GM21717 (cell line): Measurements from ENCODE around the gene TGFB2.

Experiments used
- ATAC-seq: cut with Tn5 transposase; IDR thresholded peaks from one replicate; pipeline ENCODE4 v1.9.1; 2021; ENCODE audit warnings: mild to moderate bottlenecking, moderate library complexity; ENCODE audit not compliant: unreplicated experiment

Gene TGFB2

DNA sequence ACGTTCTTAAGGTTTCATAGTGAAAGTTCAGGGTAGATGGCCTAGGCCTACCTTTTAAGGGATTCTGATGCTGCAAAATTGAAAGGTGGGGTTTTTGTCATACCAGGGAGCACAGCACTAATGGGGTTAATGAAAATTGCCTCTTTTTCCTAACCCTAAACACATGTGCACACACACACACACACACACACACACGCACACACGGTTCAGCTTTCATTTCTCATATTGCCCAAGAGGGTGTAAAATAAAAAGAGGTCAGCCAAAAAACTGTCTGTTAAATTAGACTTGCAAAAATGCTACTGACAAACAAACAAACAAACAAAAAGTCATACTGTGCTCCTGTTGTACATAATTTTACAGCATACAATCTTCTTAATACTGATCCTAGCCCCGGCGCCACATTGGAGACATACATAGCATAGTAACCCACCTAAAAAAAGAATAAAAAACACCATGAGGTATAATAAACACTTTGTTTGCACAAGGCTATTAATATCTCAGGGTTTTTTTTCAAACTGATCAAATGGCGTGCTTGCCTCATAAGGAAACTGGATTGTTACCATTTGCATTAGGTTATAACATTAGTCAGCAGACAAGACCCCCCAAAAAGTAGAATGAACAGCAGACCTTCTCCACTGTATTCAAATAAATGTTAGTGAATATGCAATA is 69.1 kb downstream of the TGFB2 start:
- no peak for ATAC-seq

DNA sequence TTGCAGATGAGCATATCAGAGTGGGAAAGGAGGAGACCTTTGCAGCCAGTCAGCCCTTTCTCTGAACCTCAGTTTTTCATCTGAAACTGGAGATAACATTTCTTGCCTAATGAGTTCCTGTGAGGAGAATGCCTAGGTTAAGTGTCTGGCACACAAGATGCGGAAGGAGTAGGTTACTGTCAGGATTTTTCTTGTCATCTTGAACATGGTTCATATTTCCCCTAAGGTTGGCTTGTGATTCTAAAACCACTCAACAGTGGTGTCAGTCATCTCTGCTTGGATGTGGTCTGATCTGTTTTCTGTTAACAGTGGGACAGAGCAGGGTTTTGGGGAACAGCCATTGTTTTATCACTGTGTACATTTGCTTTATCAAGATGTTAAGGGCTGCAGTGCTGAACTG is 70.6 kb downstream of the TGFB2 start:
- no peak for ATAC-seq

DNA sequence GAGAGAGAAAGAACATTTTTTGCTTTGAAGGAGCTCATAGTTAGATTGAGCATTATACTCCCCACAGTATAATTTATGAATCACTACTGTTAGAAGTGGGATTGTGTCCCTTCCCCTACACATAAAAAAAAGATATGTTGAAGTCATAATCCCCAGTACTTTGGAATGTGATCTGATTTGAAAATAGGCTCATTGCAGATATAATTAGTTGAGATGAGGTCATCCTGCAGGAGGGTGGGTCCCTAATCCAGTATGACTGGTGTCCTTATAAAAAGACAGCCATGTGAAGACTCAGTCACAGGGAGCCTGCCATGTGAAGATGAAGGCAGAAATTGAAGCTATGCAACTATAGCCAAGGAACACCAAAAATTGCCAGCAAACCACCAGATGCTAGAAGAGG is 76.4 kb downstream of the TGFB2 start:
- no peak for ATAC-seq

DNA sequence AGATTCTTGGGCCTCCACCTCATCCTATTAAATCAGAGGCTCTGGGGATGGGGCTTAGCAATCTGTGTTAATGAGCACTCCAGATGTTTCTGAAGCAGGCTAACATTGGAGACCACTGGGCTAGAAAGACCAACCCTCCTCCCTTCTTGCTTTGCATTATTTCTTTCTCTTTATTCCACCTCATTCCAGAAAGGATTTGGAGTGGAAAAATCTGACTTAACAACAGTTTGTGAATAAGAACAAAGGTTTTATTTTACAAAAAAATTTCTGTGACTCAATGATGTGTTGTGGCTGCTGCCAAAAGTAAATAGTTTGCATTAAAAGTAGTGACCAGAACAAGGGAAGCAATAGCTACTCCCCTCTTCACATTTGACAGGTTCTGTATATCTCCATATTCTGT is 79.4 kb downstream of the TGFB2 start:
- no peak for ATAC-seq

DNA sequence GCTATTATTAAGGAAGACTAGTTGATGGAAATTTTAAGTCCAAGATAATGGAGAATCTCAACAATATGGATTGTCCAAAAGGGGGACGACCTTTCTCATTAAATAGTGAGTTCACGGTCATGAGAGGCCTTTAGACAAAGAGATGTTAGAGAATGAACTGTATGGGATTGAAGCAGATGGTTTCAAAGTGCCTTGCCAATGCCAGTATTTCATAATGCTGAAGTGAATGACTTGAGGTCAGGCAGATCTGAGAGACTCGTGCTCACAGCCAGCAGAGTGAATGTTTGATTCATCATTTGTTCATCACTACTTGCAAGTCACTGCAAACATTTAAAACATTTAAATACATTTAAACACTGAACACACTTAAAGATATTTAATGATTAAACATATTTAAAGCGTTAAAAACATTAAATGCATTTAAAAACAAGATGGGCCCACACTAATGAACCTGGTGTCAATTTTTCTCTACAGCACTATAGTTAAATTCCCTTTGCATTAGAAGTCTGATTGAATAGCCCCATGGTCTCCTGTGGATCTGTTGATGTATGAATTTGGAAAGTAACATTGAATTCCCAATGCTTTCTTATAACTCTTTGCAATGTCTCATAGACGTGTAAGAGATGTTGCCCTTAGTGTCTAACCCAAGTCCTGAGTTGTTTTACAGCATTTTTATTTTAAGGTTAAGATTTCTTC is 80.7 kb downstream of the TGFB2 start:
- no peak for ATAC-seq

DNA sequence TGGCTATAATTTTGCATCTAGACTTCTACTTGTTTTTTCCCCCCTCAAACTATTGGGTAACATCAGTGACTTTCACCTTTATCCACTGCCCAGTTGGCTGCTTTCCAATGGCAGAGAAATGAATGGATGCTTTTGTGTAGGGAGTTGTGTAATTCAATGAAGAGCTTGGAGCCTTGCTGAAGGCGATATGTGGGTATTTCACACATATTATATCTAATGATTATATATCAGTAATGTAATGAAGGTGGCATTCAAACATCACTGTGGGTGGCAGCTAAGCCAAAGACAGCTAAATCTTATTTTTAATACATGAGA is 81.2 kb downstream of the TGFB2 start:
- no peak for ATAC-seq

DNA sequence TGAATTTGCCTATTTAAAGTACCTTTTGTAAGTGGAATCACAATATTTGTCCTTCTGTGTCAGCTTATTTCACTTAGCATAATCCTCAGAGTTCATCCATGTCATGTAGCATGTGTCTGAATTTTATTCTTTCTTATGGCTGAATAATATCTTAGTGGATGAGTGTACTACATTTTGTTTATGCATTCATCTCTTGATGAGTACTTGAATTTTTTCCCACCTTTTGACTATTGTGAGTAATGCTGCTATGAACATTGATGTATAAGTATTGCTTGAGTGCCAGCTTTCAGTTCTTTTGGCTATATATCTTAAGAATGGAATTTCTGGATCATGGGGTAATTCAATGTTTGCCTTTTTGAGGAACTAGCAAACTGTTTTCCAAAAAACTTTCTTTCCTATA is 84.2 kb downstream of the TGFB2 start:
- ATAC-seq: no peak

DNA sequence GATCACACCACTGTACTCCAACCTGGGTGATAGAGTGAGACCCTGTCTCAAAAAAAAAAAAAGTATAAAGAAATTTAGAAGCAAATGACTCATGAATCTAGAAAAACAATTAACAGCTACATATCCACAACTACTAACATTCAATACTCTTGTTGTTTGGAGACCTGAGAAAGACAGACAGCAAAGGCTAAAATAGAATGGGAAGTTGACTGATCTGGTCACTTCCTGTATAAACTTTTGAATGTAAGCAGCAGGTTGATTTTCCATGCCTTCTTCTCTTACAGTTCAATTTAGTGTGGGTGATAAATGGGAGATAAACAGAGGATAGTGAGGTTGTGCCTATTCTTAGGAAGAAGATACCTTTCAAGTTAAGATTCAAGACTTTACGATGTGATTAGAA is 85.2 kb downstream of the TGFB2 start:
- no peak for ATAC-seq

DNA sequence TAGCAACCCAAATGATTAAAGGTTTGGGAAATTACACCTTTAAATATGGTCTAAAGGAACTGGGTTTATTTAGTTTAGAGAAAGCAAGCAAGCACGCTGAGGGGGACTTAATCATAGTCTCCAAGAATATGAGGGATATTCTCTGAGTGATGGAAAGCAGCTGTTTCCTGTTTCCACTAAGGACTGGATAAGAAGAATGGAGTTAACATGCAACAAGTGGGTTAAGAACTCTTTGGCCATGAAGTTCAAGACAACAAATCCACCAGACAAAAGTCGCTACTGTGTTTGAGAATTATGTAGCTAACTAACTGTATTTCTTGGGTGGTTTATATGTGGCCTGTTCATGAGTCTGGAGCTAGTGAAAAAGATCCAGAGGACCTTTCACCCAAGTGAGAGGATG is 85.7 kb downstream of the TGFB2 start:
- ATAC-seq: no peak

DNA sequence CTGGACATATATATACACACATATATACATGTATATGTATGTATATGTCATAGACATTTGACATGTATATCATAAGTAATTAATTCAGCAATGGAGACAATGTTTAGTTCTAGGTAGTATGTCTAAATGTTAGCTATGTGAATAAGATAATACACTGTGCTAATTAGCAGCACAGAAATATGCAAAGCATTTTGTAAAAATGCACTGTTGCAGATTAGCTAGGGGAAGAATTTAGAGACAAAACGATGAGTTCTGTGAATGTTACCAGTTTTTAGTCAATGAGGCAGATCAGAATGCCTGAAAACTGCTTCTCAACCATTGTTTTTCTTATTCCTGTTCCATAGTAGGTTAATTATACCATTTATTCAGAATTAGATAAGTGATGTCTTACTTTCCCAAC is 86.3 kb downstream of the TGFB2 start:
- ATAC-seq: no peak

DNA sequence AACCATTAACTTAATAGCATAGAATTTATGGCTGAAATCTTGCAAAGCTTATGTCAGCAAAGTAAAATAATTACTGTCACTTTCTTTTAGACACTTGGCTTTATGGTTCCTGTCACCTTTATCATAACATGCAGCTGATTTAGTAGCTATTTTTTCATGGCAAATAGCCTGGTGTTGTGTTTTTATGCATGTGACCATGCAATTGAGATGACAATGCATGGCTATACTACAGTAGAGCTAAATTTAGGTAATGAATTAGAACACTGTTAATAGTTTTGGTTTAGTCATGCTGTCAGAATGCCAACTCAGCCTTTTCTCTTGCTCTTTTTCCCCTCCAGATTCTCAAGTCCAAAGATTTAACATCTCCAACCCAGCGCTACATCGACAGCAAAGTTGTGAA is 88.6 kb downstream of the TGFB2 start:
- no peak for ATAC-seq

DNA sequence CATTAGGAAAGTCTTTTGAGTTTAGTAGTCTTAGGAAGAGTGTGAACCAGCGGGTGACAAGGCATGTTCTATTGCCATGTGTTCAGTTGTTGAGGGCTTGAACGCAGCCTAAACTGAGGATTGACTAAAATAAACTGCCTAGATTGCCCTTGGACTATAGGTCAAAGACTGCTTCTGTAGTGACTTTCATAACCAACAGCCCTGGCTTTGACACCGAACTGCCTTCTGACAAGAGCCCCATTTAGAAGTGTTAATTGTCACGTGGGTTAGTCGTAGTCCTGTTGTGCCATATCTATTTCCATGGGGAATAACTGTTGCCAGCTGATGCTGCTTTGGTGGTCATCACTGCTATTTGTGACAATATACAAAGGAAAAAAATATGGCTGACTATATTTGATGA is 90.4 kb downstream of the TGFB2 start:
- ATAC-seq: no peak

DNA sequence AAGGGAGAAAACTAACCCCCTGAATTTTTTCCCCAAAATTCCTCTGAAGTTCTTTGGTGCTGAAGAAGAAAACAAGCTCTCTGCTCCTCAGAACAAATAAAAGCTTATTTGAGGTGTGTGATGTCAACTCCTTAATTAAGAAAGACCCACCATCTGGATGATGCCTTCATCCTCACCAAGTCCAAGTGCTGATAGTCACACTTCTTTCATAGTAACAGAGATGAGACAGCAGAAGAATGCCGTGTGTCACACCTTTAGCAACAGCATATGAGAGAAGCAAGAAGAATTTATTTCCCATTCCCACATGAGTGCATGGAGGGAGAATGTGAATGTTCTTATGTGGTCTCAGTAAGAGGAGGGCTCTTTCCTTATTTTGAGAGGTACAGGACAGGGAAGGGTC is 91.2 kb downstream of the TGFB2 start:
- ATAC-seq: no peak

DNA sequence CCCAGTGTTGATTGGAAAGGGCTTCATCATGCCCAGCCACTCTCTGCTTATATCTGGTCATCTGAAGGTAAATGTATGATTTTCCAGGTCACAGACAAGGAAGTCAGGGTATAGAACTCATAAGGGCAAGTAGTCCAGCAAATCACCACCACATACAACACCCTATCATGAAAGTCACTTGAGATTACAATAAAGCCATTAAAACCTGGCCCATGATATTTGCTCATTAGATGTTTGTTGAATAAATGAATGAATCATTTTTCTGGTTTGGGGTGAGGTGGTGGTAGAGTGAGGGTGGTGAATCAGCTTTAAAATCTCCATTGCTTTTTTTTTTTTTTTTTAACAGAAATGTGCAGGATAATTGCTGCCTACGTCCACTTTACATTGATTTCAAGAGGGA is 91.9 kb downstream of the TGFB2 start:
- no peak for ATAC-seq

DNA sequence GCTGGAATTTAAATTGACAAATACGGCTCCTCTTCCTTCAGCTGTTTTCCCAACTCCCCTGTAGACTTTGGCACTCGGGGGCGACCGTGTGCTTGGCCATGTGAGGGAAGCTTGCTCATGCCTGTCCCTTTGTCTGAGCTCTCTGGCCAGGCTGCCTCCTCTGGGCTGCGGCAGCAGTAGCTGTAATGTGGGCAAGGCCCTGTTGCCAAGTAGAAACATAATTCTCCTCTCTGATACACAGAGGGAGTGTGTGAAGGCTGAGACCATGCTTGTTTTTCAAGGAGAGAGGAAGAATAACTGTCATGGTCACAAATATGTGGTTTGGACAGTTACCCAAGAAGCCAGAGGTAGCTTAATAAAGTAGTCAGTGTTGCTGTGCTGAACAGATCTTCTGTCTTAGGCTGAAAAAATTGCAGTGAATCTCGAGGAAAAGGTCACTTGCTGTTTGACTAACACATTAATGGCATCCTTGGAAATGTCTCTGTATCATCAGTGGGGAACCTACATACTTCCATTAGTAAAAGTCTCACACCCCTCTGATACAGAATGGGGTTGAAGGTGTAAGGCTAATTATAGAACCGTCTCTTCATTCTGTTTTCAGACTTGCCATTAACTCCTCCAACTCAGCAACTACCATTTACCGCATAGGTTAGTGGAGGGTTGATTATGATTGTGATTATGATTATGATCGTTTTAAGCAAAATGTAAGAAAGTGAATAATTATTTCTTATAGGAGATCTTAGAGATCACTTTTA is 94.6 kb downstream of the TGFB2 start:
- ATAC-seq: no peak

DNA sequence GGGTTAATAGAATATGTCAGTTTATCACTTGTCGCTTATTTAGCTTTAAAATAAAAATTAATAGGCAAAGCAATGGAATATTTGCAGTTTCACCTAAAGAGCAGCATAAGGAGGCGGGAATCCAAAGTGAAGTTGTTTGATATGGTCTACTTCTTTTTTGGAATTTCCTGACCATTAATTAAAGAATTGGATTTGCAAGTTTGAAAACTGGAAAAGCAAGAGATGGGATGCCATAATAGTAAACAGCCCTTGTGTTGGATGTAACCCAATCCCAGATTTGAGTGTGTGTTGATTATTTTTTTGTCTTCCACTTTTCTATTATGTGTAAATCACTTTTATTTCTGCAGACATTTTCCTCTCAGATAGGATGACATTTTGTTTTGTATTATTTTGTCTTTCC is 98.1 kb downstream of the TGFB2 start:
- ATAC-seq: no peak

DNA sequence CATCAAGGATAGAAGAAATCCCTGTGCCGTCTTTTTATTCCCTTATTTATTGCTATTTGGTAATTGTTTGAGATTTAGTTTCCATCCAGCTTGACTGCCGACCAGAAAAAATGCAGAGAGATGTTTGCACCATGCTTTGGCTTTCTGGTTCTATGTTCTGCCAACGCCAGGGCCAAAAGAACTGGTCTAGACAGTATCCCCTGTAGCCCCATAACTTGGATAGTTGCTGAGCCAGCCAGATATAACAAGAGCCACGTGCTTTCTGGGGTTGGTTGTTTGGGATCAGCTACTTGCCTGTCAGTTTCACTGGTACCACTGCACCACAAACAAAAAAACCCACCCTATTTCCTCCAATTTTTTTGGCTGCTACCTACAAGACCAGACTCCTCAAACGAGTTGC is 99.0 kb downstream of the TGFB2 start:
- ATAC-seq: no peak

DNA sequence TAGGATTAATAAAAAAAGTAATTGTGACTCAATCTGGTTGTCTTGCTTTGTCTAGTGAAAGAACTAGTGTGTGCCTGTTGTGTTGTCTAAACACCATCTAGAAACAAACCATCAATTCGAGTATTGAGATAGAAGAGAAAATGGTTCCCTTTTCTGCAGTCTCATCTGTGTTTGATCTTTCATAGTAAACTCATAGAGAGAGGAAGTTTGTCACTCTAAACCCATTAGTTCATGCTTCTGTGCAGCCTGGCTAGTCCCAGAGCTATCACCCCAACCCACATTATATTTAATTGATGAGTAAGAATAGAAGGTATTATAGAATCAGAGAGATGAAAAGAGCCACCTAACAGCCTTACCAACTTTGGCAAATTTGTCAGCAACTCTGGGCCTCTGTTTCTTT is 99.5 kb downstream of the TGFB2 start:
- ATAC-seq: no peak

DNA sequence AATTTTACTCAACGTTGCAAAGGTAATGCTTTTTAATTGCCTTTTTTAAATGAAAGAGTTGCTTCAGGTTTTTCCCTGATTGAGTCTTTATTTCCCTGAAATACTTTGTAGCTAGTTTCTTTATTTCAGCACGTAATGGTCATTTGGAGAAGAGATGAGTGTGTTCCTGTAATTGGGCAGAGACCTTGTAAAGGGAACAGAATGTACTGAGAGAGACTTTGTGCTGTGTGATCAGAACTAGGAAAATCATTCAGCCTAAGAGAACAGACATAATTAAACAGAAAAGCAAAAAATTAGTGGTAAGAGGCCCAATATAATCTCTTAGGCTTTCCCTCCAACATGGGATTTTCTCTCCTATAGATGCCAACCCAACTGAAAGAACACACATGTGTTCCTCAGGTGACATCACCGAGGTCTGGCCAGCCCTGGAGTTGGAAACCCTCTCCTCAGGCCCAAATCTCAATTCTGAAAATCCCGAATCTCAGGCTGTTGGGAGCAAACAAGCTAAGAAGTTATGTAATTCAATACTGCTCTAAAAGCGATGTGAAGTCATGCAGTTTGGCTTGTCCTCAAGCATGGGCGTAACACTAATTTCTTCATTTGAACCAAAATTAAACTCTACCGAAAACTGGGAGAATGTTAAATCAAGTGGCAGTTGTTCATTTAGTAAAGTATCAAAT is 102.0 kb downstream of the TGFB2 start:
- no peak for ATAC-seq

DNA sequence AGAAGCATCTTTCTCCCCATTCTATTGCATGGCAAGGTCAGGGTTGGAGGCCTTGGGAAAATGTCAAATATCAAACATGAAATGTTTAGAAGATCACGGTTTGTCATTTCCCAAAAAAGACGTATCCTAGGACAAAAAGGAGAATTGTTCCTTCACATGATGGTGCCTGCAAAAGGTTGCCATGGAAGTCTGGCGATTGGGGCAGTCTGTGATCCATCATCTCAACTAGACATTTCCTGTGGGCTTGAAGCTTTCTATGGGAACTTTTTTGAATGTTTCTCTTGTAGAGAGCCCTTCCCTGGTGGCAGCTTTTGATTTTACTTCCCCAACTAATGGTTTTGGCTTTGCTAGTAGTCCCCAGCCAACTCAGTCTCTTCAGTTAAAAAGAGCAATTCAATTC is 106.3 kb downstream of the TGFB2 start:
- ATAC-seq: no peak

DNA sequence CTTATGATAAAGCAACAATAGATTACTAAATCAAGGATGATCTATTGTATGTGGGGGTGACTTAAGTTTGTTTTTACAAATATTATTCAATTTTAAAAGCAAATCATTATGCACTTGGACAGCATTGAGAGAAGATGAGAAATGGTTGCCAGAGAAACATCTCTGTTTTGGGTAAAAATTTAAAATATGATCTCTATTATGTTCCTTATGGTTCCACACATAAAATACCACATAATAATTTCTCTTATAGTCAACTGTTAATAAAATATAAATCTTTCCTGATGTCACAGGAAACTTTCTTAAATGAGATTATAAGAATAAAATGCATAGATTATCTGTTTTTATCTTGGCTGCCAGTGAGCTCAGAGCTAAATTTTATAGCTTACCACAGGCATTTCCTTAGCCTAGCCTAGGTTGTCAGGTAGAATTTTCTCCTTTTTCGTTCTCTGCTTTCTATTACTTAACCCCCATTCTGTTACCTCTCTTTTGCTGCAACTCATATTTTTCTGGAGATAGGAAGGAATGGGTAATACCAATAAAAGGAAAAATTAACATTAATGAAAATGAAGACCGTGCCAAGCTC is 109.7 kb downstream of the TGFB2 start:
- no peak for ATAC-seq

DNA sequence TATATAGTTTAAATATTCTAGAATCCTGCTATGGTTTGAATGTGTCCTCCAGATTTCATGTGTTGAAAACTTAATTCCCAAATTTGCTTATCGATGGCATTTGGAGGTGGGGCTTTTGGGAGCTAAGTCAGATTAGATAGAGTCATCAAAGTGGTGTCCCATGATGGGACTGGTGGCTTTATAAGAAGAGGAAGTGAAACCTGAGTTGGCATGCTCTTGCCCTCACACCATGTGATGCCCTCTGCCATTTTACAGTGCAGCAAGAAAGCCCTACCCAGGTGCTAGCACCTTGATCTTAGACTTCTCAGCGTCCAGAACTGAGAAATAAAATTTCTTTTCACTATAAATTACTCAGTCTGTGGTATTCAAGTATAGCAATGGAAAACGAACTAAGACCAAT is 111.3 kb downstream of the TGFB2 start:
- ATAC-seq: no peak
